ENCODE results near the gene DTL.
A peak's percentile ranks its signal among the peaks of the same experiment; 100 is the strongest.

The DTL gene

DNA sequence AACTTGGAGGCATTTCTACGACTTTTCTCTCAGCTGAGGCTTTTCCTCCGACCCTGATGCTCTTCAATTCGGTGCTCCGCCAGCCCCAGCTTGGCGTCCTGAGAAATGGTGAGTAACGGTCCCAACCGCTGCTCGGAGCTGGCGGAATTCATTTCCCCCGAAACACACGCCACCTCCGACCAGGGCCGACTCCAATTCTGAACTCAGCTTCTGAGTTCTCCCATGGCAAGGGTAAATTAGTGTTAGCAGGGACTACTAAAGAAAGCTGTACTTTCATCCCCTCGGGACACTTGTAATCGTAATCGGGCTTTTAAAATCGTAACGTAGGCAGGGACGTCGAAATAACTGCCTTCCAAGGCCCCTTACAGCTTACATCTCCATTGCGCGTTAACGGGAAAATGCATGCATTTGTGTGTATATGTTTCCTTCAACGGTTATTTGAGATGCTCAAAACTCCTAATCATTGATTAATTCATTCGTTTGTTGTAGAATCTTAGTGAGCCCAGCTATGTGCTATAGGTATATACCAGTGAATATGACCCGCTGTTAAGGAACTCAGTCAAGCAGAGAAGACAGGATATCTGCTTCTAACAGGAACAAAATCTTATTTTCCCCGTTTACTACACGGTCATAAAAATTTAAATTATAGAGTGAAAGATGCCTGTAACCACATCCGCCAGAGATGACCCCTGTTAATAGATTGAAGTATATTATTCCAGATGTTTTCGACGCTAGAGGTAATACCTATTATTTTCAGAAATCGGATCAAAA is 472 bp downstream of the DTL start:
- H3K4me3 ChIP-seq (ENCODE audit: low read depth, low read length), result peak overlapping the region; percentile 78
- TF ChIP-seq, protein P1, sequence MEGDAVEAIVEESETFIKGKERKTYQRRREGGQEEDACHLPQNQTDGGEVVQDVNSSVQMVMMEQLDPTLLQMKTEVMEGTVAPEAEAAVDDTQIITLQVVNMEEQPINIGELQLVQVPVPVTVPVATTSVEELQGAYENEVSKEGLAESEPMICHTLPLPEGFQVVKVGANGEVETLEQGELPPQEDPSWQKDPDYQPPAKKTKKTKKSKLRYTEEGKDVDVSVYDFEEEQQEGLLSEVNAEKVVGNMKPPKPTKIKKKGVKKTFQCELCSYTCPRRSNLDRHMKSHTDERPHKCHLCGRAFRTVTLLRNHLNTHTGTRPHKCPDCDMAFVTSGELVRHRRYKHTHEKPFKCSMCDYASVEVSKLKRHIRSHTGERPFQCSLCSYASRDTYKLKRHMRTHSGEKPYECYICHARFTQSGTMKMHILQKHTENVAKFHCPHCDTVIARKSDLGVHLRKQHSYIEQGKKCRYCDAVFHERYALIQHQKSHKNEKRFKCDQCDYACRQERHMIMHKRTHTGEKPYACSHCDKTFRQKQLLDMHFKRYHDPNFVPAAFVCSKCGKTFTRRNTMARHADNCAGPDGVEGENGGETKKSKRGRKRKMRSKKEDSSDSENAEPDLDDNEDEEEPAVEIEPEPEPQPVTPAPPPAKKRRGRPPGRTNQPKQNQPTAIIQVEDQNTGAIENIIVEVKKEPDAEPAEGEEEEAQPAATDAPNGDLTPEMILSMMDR (IDR thresholded peaks at IDR 0.05; ENCODE audit: low read depth, low read length, missing control alignments), result no peak
- in situ Hi-C loops (cut with HindIII; ENCODE audit: low sequenced_read_pairs), result no loop called here
- DNase-seq (ENCODE audit: low read depth), result no peak

DNA sequence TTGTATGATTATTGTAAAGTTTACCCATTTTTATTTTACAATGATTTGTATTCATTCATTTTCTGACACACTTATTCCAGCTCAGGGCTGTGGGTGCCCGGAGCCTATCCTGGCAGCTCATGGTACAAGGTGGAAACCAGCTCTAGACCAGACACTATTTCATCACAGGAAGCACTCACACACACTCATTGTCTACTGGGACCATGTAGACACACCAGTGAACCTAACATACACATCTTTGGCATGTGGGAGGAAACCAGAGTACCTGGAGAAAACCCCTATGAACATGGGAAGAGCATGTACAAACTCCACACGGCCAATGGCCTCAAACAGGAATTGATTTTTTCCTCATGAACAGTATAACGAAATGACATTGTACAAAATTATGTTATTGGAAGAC is 2.4 kb downstream of the DTL start:
- no peak for DNase-seq (ENCODE audit: low read depth)

DNA sequence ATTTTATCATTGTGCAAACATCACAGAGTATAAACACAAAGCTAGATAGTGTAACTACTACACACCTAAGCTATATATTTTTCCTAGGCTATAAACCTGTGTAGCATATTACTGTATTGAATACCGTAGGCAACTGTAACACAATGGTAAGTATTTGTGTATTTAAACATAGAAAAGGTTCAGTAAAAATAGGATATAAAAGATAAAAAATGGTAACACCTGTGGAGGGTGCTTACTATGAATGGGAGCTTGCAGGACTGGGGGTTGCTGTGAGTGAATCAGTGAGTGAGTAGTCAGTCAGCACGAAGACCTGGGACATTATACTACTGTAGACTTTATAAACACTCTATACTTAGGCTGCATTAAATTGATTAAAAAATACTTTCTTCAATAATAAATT is 4.1 kb downstream of the DTL start:
- H3K4me3 ChIP-seq (ENCODE audit: low read depth, low read length), result no peak overlapping the region
- in situ Hi-C loops (cut with HindIII; ENCODE audit: low sequenced_read_pairs), result no loop called here
- DNase-seq (ENCODE audit: low read depth), result no peak
- TF ChIP-seq, protein P1 (IDR thresholded peaks at IDR 0.05; ENCODE audit: low read depth, low read length, missing control alignments), result no peak

More for the DNA sequence above, 2.4 kb downstream of the DTL start:
- TF ChIP-seq, protein P1 (IDR thresholded peaks at IDR 0.05; ENCODE audit: low read depth, low read length, missing control alignments), result no peak
- in situ Hi-C loops (cut with HindIII; ENCODE audit: low sequenced_read_pairs), result no loop called here
- H3K4me3 ChIP-seq (ENCODE audit: low read depth, low read length), result no peak overlapping the region

DNA sequence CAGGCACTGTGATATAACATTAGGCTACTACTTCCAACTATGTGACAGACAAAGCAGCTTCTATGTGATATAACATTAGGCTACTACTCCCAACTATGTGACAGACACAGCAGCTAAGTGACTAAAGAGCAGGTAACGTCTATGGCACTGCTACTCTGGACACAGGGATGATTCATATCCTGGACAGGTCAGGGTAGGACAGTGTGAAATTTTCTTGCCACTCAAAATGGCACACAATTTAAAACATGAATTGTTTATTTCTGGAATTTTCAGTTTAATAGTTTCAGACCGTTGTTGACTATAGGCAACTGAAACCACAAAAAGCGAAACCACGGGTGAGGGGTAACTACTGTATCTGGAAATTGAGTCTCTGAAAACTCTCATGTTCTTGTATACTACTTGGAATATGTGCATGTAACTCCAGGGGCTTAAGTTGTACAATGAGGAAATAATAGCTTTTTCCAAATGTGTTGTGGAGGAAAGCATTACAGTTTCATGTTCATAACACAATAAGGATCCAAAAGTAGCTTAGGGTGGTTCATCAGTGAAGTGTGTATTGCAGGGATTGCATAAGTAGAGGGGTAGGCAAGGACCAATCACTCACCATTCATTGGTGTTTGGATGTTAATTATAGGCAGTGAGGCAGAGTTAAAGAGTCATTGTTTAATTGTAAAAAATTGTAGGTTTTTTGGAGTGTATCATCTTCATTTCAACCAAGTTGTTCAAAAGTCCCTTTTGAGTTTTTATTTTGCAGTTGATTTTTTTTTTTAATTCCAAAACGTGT is 5.3 kb downstream of the DTL start:
- no peak overlapping the region for H3K4me3 ChIP-seq (ENCODE audit: low read depth, low read length)
- TF ChIP-seq, protein P1 (IDR thresholded peaks at IDR 0.05; ENCODE audit: low read depth, low read length, missing control alignments), result no peak
- no peak for DNase-seq (ENCODE audit: low read depth)

DNA sequence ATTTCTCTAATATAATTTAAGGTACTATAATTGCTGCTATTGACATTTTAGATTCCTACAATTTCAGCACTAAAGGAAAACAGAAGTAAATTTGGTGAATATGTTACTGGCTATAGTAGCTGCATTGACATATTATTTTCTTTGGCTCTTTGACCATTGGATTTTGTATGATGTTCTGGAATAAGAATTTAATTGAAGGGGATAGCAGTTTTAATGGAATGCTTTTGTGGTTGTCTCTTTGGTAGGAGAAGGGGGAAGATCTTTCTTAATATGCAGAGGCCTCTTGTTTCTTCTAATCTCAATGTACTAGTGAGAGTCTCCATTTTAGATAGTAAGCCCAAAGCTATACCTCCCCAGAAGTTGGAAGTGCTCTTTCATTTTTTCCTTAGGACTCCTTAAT is 6.9 kb downstream of the DTL start:
- DNase-seq (ENCODE audit: low read depth), result no peak
- TF ChIP-seq, protein P1 (IDR thresholded peaks at IDR 0.05; ENCODE audit: low read depth, low read length, missing control alignments), result no peak
- in situ Hi-C loops (cut with HindIII; ENCODE audit: low sequenced_read_pairs), result no loop called here

More for the DNA sequence above, 5.3 kb downstream of the DTL start:
- in situ Hi-C loops (cut with HindIII; ENCODE audit: low sequenced_read_pairs), result no loop called here

DNA sequence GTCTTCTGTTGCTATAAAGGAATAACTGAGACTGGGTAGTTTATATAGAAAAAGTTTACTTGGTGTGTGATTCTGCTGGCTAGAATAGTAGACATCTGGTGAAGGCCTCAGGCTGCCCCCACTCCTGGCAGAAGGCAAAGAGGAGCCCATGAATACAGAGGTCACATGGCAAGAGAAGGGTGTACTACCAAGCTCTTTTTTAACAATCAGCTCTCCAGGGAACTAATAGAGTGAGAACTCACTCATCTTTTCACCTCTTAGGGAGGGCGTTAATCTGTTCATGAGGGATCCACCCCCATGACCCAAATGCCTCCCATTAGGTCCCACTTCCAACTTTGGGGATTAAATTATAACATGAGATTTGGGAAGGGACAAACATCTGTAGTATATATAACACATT is 9.3 kb downstream of the DTL start:
- TF ChIP-seq, protein P1 (IDR thresholded peaks at IDR 0.05; ENCODE audit: low read depth, low read length, missing control alignments), result no peak
- no peak for DNase-seq (ENCODE audit: low read depth)
- H3K4me3 ChIP-seq (ENCODE audit: low read depth, low read length), result no peak overlapping the region
- in situ Hi-C loops (cut with HindIII; ENCODE audit: low sequenced_read_pairs), result no loop called here

More for the DNA sequence above, 6.9 kb downstream of the DTL start:
- H3K4me3 ChIP-seq (ENCODE audit: low read depth, low read length), result no peak overlapping the region
